SK-N-SH (cell line): Measurements from ENCODE around the gene FASTK. TPM values are rescaled to one million over a fixed set of nuclear protein-coding genes. Genes with fewer than 3 reads are reported as not detected.
"Not testable (repeated sequence)": the region's sequence is repeated elsewhere in the genome, so short reads cannot be mapped to it uniquely, and the experiment has no call there.

ENCODE experiments used
- CTCF ChIA-PET: fragments of 300-600, 350-600 bp; formaldehyde crosslinking; extraction: SDS; loops from one replicate; lab custom pipeline; 2021; lab: Yijun Ruan, JAX
- POLR2A ChIA-PET: fragments of 350-600 bp; sonication (Branson Sonifier 250); formaldehyde crosslinking; extraction: SDS; loops from one replicate; lab custom pipeline; 2020; ENCODE audit warnings: antibody characterized with exemption, inconsistent platforms; lab: Yijun Ruan, JAX
- DNase-seq: peaks from one replicate; pipeline ENCODE4 v3.0.0; 2012
- H2AFZ ChIP-seq: fragments of 200-600 bp; sonication (generic); 2 replicates; pipeline ENCODE4 v1.8.1; 2016; ENCODE audit warnings: antibody characterized with exemption, mild to moderate bottlenecking, low read depth
- H3F3A ChIP-seq: fragments of 200-600 bp; sonication (generic); replicated peaks from 2 replicates; pipeline ENCODE3; 2016; ENCODE audit warnings: antibody characterized with exemption, mild to moderate bottlenecking; ENCODE audit not compliant: insufficient read depth
- H3K27ac ChIP-seq, 2 experiments: fragments of 200-500 bp in 1 of 2; fragments of 200-600 bp in 1 of 2; sonication (Bioruptor generic) in 1 of 2; sonication (generic), shearing (Covaris generic) in 1 of 2; 2 replicates each; pipeline versions ENCODE4 v1.5.1 to v1.6.1; 2014 to 2016; ENCODE audit warnings: low read depth in 2 of 2, inconsistent platforms in 1 of 2, low read length in 1 of 2, mild to moderate bottlenecking in 1 of 2, mixed read lengths in 1 of 2
- H3K27me3 ChIP-seq: fragments of 200-600 bp; sonication (generic), shearing (Covaris generic); 2 replicates; pipeline ENCODE4 v1.6.1; 2016; ENCODE audit warnings: mixed run types; ENCODE audit not compliant: insufficient read depth
- H3K36me3 ChIP-seq, 2 experiments: fragments of 200-500 bp in 1 of 2; fragments of 200-600 bp in 1 of 2; sonication (Bioruptor generic) in 1 of 2; sonication (generic) in 1 of 2; replicated peaks in 1 of 2; 2 replicates each; pipeline versions ENCODE3 to v1.5.1; 2014 to 2016; ENCODE audit warnings: low read length in 1 of 2, mild to moderate bottlenecking in 1 of 2; ENCODE audit not compliant: insufficient read depth in 2 of 2, control insufficient read depth in 1 of 2
- H3K4me1 ChIP-seq, 2 experiments: fragments of 200-500 bp in 1 of 2; fragments of 200-600 bp in 1 of 2; sonication (Bioruptor generic) in 1 of 2; sonication (generic), shearing (Covaris generic) in 1 of 2; 2 replicates each; pipeline versions ENCODE4 v1.5.1 to v1.6.1; 2014 to 2016; ENCODE audit warnings: low read depth in 1 of 2, low read length in 1 of 2, mixed run types in 1 of 2; ENCODE audit not compliant: insufficient read depth in 2 of 2, control insufficient read depth in 1 of 2
- H3K4me2 ChIP-seq: fragments of 200-600 bp; sonication (generic), shearing (Covaris generic); 2 replicates; pipeline ENCODE4 v1.6.1; 2017; ENCODE audit warnings: mixed run types
- H3K4me3 ChIP-seq, 2 experiments: fragments of 200-500 bp in 1 of 2; fragments of 200-600 bp in 1 of 2; sonication (Bioruptor generic) in 1 of 2; sonication (generic), shearing (Covaris generic) in 1 of 2; 2 replicates each; pipeline versions ENCODE4 v1.5.1 to v1.8.1; 2014 to 2016; ENCODE audit warnings: low read depth in 2 of 2, inconsistent platforms in 1 of 2, low read length in 1 of 2, mild to moderate bottlenecking in 1 of 2, mixed read lengths in 1 of 2, moderate library complexity in 1 of 2
- H3K79me2 ChIP-seq: fragments of 200-600 bp; sonication (generic); 2 replicates; pipeline ENCODE4 v1.8.1; 2017; ENCODE audit warnings: mild to moderate bottlenecking; ENCODE audit not compliant: insufficient read depth
- H3K9ac ChIP-seq: fragments of 200-600 bp; sonication (generic); 2 replicates; pipeline ENCODE4 v1.6.1; 2017; ENCODE audit warnings: mixed run types
- H3K9me2 ChIP-seq: fragments of 200-600 bp; sonication (generic); 2 replicates; pipeline ENCODE4 v1.6.1; 2017; ENCODE audit warnings: mixed run types
- H3K9me3 ChIP-seq: fragments of 200-600 bp; sonication (generic); 2 replicates; pipeline ENCODE4 v1.6.1; 2017; ENCODE audit warnings: mixed run types, mild to moderate bottlenecking, moderate library complexity
- H4K20me1 ChIP-seq: fragments of 200-600 bp; sonication (generic); 2 replicates; pipeline ENCODE4 v1.6.1; 2017; ENCODE audit warnings: mild to moderate bottlenecking, mixed run types; ENCODE audit not compliant: insufficient read depth
- CHD2 ChIP-seq: fragments of 150-350 bp; IDR thresholded peaks from 2 replicates; pipeline ENCODE4 v1.6.1; 2018; ENCODE audit warnings: low read length; ENCODE audit not compliant: partially characterized antibody
- EZH2phosphoT487 ChIP-seq: fragments of 200-600 bp; sonication (generic); IDR thresholded peaks from 2 replicates; pipeline ENCODE4 v1.6.1; 2017; ENCODE audit warnings: low read depth, mixed run types, mild to moderate bottlenecking, antibody characterized with exemption, moderate library complexity, borderline replicate concordance
- FOSL2 ChIP-seq: IDR thresholded peaks from 2 replicates; pipeline ENCODE4 v1.4.0; 2012; ENCODE audit warnings: low read depth, mild to moderate bottlenecking, moderate library complexity, borderline replicate concordance
- GABPA ChIP-seq: IDR thresholded peaks from 2 replicates; pipeline ENCODE4 v1.4.0; 2012; ENCODE audit warnings: low read depth, mild to moderate bottlenecking
- GATA2 ChIP-seq: sonication (generic); formaldehyde crosslinking; IDR thresholded peaks from 2 replicates; pipeline ENCODE4 v1.5.0; 2020; ENCODE audit warnings: mild to moderate bottlenecking, missing genetic modification reagents
- JUND ChIP-seq: IDR thresholded peaks from 2 replicates; pipeline ENCODE4 v1.4.0; 2012
- MEF2A ChIP-seq: IDR thresholded peaks from 2 replicates; pipeline ENCODE4 v1.4.0; 2012; ENCODE audit warnings: low read depth, borderline replicate concordance
- NRF1 ChIP-seq: IDR thresholded peaks from 2 replicates; pipeline ENCODE4 v1.6.1; 2012; ENCODE audit warnings: low read depth, mild to moderate bottlenecking, low read length
- RCOR1 ChIP-seq: fragments of 150-350 bp; IDR thresholded peaks from 2 replicates; pipeline ENCODE4 v1.6.1; 2017; ENCODE audit warnings: antibody characterized with exemption, low read length
- YY1 ChIP-seq: IDR thresholded peaks from 2 replicates; pipeline ENCODE4 v1.4.0; 2012; ENCODE audit warnings: low read depth, mild to moderate bottlenecking
- WGBS: methylation state at CpG from one replicate; pipeline ENCODE4 v1.1.6; 2017; ENCODE audit warnings: low lambda C conversion rate; 5-methylcytosine and 5-hydroxymethylcytosine counted together
- polyA plus RNA-seq, 3 experiments: library from polyadenylated mRNA; depleted of rRNA; stranded (reverse); fragments of >200 nt; gene quantifications; 2 replicates each; pipeline ENCODE4 v1.2.3, GENCODE V29; 2012
- TF ChIP-seq, protein P1 (sequence below): IDR thresholded peaks from 2 replicates; pipeline ENCODE4 v1.4.0; 2012; ENCODE audit warnings: low read depth, borderline replicate concordance
- TF ChIP-seq, protein P2 (sequence below): IDR thresholded peaks from 2 replicates; pipeline ENCODE4; 2012
- TF ChIP-seq, protein P3 (sequence below): IDR thresholded peaks from 2 replicates; pipeline ENCODE4 v1.4.0; 2012; ENCODE audit warnings: low read depth

The FASTK gene
- polyA plus RNA-seq, 1 of the 3 experiments (the other 2 are of a cell fraction) = 125 TPM

GRCh38 chr7:151028131-151028947, 52.3 kb downstream of the FASTK start, which contains the start of gene ABCB8 (continued):
- TF ChIP-seq, protein P1, sequence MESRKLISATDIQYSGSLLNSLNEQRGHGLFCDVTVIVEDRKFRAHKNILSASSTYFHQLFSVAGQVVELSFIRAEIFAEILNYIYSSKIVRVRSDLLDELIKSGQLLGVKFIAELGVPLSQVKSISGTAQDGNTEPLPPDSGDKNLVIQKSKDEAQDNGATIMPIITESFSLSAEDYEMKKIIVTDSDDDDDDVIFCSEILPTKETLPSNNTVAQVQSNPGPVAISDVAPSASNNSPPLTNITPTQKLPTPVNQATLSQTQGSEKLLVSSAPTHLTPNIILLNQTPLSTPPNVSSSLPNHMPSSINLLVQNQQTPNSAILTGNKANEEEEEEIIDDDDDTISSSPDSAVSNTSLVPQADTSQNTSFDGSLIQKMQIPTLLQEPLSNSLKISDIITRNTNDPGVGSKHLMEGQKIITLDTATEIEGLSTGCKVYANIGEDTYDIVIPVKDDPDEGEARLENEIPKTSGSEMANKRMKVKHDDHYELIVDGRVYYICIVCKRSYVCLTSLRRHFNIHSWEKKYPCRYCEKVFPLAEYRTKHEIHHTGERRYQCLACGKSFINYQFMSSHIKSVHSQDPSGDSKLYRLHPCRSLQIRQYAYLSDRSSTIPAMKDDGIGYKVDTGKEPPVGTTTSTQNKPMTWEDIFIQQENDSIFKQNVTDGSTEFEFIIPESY = no peak
- TF ChIP-seq, protein P2, sequence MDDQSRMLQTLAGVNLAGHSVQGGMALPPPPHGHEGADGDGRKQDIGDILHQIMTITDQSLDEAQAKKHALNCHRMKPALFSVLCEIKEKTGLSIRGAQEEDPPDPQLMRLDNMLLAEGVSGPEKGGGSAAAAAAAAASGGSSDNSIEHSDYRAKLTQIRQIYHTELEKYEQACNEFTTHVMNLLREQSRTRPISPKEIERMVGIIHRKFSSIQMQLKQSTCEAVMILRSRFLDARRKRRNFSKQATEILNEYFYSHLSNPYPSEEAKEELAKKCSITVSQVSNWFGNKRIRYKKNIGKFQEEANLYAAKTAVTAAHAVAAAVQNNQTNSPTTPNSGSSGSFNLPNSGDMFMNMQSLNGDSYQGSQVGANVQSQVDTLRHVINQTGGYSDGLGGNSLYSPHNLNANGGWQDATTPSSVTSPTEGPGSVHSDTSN = peak; percentile 99
- TF ChIP-seq EZH2phosphoT487 (no peak), YY1 (peak; percentile 80), RCOR1 (peak; percentile 58; the same call in 1 of the 2 replicates), MEF2A (no peak), NRF1 (peak; percentile 56), JUND (no peak), GATA2 (CRISPR knock-in tag) (no peak), GABPA (peak; percentile 53), CHD2 (peak; percentile 95), FOSL2 (no peak; the same call in 1 of the 2 replicates)
- TF ChIP-seq, protein P3, sequence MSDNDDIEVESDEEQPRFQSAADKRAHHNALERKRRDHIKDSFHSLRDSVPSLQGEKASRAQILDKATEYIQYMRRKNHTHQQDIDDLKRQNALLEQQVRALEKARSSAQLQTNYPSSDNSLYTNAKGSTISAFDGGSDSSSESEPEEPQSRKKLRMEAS = peak; percentile 94

- 12% methylated on average over 16 of the region's 16 CpGs for WGBS
- not testable (repeated sequence) for H3K4me1 ChIP-seq, H3F3A ChIP-seq, H3K9me3 ChIP-seq, H4K20me1 ChIP-seq, DNase-seq, H3K9me2 ChIP-seq, H3K27me3 ChIP-seq
- H3K4me2 ChIP-seq = peak overlapping the region; percentile 89
- H3K79me2 ChIP-seq = peaks cover 42% of the 10 kb centered on the region
- peaks cover 0 to 10% of the 10 kb centered on the region in 2 experiments for H3K36me3 ChIP-seq
- ChIA-PET POLR2A (interaction anchor here (0.9 to 2.3 kb wide), 17 partner anchors 9 to 240 kb away, joined by 3 to 15 read pairs (median 5); partner anchors contain the start of genes ABCF2, CHPF2 and FASTK), CTCF (interaction anchor here (0.8 to 6.4 kb wide), 19 partner anchors 9 to 249 kb away, joined by 3 to 73 read pairs (median 4); partner anchors contain the start of genes AGAP3, CDK5 and SLC4A2)
- H3K27ac ChIP-seq = peak overlapping the region; percentile 51 to 60; a peak in 3 of 4 replicates
- H3K9ac ChIP-seq = peak overlapping the region; percentile 49
- peak overlapping the region; percentile 84 to 85 for H3K4me3 ChIP-seq
- peak overlapping the region; percentile 98 for H2AFZ ChIP-seq
Observed at GRCh38 chr7:151027728-151028130, 52.9 kb downstream of the FASTK start.

DNA sequence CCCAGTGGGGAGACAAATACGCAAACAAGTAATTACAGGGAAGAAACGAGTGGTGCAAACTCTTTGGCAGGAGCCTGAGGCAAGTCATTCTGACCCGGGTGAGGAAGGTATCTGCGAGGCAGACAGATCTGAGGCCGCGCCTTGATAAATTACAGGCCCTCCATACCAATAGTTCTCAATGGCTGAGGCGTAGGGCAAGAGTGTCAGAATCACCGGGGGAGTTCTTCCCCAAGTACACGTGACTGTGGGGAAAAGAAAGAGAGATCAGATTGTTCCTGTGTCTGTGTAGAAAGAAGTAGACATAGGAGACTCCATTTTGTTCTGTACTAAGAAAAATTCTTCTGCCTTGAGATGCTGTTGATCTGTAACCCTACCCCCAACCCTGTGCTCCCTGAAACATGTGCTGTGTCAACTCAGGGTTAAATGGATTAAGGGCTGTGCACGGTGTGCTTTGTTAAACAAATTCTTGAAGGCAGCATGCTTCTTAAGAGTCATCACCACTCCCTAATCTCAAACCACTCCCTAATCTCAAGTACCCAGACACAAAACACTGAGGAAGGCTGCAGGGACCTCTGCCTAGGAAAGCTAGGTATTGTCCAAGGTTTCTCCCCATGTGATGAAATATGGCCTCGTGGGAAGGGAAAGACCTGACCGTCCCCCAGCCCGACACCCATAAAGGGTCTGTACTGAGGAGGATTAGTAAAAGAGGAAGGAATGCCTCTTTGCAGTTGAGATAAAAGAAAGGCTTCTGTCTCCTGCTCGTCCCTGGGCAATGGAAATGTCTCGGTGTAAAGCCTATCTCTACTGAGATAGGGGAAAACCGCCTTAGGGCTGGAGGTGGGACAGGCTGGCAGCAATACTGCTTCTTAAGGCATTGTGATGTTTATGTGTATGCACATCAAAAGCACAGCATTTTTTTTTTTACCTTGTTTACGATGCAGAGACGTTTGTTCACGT, 53.6 kb downstream of the FASTK start:
- H3K4me2 ChIP-seq = peak overlapping the region; percentile 89; the same call in 1 of the 2 replicates
- 73% methylated on average over 19 of the region's 19 CpGs for WGBS

More for the DNA sequence above, 53.6 kb downstream of the FASTK start:
- H3K27ac ChIP-seq, H3K36me3 ChIP-seq, H3K4me1 ChIP-seq, H3F3A ChIP-seq, H3K9me2 ChIP-seq, DNase-seq, H4K20me1 ChIP-seq, H3K27me3 ChIP-seq, H3K9ac ChIP-seq, H3K9me3 ChIP-seq: not testable (repeated sequence)
- CTCF ChIA-PET = interaction anchor here (0.8 to 6.4 kb wide), 8 partner anchors 9 to 85 kb away, joined by 3 to 73 read pairs (median 12); partner anchors contain the start of gene AGAP3
- Histone ChIP-seq H3K79me2 (peaks cover 35% of the 10 kb centered on the region), H2AFZ (peak overlapping the region; percentile 98; the same call in 1 of the 2 replicates), H3K4me3 (peak overlapping the region; percentile 84 to 85; a peak in 3 of 4 replicates)
- POLR2A ChIA-PET = interaction anchor here (1.1 to 1.9 kb wide), 7 partner anchors 8 to 206 kb away, joined by 4 to 15 read pairs (median 7); partner anchors contain the start of genes ABCF2 and CHPF2
